ENCODE measurements around the gene PLEKHA5. TPM values are rescaled to one million over a fixed set of nuclear protein-coding genes. Genes with fewer than 3 reads are reported as not detected.
A peak's percentile ranks its signal among the peaks of the same experiment; 100 is the strongest.

The PLEKHA5 gene
- total RNA-seq, 1 donor from 2014 or later: 11.7 TPM

DNA sequence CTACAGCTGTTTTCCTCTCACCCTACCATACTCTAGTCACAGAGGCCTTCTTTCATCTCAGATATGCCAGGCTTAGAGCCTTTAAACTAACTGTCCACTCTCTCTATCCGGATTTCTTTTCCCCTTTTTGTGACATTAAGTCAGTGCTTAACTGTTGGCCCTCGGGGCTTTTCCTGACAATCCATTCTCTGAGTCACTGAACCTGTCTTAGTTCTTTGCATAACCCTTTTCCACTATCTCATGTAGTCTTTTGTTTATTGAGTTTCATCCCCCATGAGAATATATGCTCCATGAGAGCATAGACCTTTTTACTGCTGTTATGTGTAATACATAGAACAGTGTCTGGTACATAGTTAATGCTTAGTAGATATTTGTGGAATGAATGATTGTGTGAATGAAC is 68.7 kb downstream of the PLEKHA5 start:
- DNase-seq (ENCODE audit: extremely low read depth, low read depth, low spot score): no peak

DNA sequence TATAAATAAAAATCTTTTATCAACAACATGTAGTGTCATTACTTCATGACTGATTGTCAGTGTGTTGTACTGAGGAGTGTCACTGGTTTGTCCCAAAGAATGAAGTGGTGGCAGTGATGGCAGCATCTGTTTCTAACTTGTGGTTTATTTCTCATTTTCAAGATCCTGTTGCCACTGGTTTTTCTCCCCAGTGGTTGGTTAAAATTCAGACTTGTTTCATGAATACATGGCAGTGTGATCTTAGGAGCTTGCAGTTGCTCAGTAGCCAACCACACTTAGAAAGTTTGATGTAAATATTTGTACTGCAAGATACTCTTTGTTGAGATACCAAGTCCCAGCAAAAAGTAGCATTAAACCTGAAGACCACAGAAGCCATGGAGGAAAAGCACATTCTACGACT is 69.8 kb downstream of the PLEKHA5 start:
- DNase-seq (ENCODE audit: extremely low read depth, low read depth, low spot score): no peak

DNA sequence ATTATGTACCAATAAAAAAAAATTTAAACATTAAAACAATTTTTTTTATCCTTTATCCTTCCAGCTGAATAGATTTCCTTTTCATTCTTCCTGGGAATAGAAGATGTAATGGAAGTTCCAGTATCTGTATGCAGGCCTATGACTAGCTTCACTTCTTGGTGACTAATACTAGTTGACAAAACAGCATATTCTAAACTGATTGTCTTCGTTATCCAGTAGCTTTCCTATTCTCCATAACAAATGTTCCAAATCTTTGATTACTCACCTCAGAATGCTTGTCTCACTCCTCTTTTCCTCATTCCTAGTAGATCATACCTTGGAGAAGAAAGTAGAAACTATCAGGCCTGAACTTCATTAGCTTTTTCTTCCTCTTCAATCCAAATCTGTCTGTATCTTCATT is 70.7 kb downstream of the PLEKHA5 start:
- no peak for DNase-seq (ENCODE audit: extremely low read depth, low read depth, low spot score)

DNA sequence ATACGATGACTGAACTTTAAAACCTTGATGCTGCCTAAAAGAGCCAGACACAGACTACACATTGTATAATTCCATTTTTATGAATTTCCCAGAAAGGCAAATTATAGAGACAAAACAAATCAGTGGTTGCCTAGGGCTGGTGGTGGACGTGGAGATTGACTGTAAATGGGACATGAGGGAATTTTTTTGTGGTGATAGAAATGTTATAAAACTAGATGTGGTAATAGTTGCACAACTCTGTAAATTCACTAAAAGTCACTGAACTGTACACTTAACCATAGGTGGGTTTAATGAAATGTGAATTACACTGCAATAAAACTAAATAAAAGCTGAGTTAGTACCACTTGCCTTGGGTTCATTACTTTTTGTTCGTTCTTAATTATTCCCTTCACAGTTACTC is 72.1 kb downstream of the PLEKHA5 start:
- no peak for DNase-seq (ENCODE audit: extremely low read depth, low read depth, low spot score)

DNA sequence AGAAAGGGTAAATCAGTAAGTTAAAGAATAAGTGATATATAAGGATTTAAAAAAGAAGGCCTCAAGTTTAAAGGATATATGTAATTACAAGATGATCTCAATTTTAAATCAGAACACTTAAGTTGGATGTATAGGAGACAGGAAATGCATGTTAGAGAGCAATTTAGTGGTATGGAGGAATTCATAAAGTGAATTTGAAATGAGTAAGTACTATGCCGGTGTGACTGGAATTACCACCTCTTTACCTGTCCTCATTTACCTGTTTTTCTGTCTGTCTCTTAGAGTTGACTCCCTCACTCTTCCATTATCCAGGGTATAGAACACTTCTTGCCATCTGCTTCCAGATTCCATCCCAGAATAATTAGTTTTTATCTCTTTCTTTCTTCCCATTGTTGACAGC is 73.5 kb downstream of the PLEKHA5 start:
- no peak for DNase-seq (ENCODE audit: extremely low read depth, low read depth, low spot score)

DNA sequence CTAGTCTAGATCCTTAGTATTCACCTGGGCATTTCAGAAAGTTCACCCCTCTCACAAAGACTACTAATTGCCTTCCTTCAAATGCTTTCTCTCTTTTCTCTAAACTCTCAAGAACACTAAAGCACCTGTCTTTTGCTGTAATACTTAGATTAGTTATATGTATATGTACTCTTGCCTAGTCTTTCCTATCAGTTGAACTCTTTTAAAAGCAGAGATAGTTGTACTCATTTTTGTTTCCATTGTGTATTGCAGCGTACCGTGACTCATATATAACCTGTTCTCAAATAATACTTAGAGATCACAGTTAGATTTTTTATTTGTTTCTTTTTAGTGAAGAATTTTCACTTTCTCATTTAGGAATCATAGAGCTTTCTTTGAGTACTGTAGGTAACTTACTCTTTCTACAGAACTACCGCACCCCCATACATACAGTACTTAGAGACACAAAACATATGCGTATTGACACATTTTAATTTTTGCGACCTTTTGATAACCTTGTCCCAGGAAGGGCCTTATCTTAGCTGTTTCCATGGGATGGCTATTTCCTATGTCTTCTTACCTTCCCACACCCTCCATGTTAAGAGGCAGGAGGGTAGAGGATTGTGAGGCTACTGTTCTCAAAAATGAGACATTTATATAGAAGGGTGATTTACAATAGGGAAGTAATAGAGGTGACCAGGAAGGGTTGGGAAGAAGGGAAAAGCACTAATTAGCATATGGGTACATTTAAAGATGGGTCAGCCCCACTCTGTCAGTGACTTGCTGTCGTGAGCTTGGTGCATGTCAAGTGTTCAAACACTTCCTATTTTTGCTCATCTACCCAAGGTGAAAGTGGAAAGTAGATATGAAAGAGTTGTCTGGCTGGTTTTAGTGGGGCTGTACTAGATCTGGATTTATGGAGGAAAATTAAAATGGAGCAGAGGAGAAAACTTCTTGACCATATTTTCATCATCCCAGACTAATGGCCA is 74.3 kb downstream of the PLEKHA5 start:
- no peak for DNase-seq (ENCODE audit: extremely low read depth, low read depth, low spot score)

DNA sequence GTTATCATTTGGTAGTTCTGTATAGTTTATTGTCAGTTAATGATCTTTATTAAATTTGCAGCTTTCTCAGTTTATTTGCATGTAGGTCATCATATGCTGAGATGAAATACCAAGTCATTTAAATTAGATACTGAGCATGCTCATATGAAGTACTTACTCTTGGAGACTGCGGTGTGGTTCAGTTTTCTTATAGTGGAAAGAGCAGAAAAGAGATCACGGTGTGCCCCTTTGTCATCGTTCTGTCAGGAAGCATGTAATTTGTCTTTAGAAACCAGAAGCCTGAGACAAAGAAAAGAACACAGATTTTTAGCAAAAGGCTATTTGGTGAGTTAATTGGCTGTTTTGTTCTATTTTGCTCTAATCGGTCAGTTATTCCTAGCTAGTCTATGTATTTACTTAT is 75.6 kb downstream of the PLEKHA5 start:
- no peak for DNase-seq (ENCODE audit: extremely low read depth, low read depth, low spot score)

DNA sequence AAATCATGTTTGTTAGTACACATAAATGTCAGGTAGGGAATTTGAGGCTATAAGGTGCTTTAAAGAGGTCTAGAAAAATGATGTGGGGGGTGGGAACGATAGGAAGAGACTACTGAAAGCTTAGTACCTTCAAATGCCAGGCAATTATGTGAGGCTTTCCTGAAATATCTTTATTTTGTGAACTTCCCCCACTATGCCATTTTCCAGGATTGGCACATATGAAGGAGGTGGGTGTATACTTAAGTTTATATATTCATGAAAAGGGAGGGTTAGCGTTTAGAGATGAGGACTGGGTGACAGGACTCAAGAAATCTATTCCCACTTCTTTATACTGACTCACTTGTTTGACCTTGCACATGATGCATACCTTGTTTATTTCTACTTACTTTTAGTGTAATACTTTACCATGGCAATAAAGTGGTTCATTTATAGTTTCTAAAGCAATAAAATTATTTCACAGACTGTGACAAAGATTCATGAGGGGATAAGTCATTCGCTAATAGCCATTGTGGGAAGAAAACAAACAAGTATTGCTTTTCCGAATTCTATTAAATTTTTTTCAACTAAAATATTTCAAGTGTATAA is 77.1 kb downstream of the PLEKHA5 start:
- no peak for DNase-seq (ENCODE audit: extremely low read depth, low read depth, low spot score)

DNA sequence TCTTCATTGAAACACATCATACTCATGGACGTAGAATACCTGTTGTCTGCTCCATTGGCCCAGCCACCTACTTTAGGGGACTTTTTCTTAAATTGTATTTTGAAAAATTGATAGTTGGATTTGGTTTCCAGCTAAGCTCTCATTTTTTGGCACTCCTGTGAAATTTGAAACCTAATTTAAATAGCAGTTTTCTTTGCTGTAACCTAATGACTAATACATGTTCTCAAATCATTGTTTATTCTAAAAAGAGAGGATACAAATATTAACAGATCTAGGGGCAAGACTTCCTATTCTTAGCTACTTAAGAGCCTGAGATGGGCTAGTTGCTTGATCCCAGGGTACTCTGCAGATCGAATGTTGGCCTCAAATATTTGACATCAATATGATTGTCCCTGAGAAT is 78.9 kb downstream of the PLEKHA5 start:
- DNase-seq (ENCODE audit: extremely low read depth, low read depth, low spot score): no peak

DNA sequence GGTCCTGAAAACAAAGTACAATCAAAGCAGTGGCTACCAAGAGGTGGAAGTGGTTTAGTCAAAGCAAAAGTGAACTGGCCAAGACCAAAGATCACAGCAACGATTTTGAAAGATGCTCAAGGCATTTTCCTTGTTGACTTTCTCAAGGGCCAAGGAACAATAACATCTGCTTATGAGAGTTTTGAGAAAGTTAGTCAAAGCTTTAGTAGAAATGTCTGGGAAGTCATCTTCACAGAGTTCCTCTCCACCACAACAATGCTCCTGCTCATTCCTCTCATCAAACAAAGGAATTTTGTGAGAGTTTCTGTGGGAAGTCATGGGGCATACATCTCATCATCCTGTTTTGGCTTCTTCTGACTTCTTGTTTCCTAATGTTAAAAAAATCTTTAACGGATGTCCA is 80.1 kb downstream of the PLEKHA5 start:
- no peak for DNase-seq (ENCODE audit: extremely low read depth, low read depth, low spot score)

DNA sequence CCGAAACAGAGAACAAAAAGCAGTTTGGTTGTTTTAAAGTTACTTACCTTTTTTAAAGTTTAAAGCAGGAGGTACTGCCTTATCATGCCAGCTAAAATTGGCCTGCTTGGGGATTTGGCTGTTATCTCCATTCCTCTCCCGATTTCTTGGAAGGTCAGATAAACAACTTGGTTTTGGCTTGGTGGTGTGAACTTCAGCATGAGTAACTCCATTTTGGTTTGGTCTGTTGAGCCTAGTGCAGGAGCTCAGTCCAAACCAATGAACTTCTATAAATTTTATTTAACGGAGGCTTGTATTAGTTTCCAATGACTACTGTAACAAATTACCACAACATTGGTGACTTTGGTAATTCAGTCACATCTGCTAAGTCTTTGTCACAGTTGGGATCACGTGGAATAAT is 82.3 kb downstream of the PLEKHA5 start:
- no peak for DNase-seq (ENCODE audit: extremely low read depth, low read depth, low spot score)

DNA sequence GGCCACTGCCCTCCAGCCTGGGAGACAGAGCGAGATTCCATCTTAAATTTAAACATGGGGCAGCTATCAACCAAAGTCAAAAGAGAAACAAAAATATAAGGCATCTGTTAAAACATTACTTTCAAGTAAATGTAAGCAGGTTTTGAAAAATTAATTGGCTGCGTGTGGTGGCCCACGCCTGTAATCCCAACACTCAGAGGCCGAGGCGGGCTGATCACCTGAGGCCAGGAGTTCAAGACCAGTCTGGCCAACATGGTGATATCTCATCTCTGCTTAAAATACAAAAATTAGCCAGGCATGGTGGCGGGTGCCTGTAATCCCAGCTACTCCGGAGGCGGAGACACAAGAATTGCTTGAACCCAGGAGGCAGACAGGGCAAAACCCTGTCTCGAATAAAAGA is 82.7 kb downstream of the PLEKHA5 start:
- no peak for DNase-seq (ENCODE audit: extremely low read depth, low read depth, low spot score)

DNA sequence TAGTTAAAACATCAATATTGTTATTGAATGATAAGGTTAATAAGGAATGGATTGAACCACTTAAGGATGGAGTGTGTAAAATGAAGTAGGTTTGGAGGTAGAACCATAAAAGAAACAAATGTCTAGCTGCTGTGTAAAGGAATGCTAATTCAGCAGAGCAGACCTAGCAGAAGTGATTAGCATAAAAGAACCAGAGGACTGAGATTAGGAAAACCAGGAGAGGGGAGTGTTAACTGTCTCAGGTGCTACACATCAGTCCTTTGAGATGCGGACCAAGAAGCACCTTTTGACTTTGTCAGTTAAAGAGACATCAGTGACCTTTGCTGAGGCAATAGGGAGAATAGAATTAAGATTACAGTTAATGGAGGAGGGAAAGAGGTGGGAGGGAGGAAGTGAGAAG is 84.5 kb downstream of the PLEKHA5 start:
- DNase-seq (ENCODE audit: extremely low read depth, low read depth, low spot score): no peak

DNA sequence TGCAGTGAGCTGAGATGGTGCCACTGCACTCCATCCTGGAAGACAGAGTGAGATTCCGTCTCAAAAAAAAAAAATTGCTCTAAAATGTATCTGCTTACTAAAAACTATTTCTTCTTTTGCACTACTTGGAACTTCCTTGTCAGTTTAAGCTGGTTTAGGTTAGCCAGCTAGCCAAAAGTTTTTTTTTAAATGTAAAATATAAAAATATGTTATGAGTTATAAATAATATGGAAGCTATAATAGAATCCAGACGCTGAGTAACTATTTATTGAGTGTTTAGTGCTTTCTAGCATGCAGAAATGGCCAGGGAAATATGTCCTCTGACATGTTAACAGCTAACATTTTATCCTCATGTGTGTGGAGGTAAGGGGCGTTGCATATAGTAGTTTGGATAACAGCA is 85.6 kb downstream of the PLEKHA5 start:
- no peak for DNase-seq (ENCODE audit: extremely low read depth, low read depth, low spot score)

DNA sequence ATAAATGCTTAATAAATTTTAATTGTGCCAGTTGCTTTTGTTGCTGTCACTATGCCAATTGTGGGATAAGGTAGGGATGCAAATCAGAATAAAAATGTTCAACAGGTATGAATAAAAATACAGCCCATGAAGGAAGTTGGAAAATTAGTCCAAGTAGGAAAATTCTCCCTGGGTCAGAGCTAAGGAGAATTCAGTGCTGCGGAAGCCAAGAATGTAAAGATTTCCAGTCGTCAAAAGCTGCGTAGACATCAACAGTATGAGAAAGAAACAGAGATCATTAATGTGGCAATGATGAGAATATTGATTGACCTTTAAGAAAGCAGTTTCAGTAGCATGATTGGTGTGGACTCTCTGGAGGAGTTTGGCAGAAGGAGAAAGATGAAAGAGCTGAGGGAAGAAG is 87.9 kb downstream of the PLEKHA5 start:
- DNase-seq (ENCODE audit: extremely low read depth, low read depth, low spot score): no peak

DNA sequence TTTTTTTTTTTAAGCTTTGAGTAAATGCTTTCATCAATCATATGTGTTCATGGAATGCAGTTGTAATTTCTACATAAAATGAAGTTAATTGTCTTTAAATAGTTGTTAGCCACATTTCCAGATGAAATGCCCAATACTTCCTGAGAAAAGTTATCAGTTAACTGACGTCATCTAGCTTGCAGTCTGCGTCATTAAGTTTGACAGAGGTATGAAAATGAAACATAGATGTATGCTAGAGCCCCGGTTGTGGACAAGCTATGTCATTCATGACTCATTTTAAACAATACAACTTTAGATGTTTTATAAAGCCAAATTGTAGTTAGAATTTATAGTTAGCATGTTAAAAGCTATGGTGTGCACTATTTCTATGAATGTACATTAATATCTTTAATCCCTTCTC is 90.7 kb downstream of the PLEKHA5 start:
- DNase-seq (ENCODE audit: extremely low read depth, low read depth, low spot score): no peak

DNA sequence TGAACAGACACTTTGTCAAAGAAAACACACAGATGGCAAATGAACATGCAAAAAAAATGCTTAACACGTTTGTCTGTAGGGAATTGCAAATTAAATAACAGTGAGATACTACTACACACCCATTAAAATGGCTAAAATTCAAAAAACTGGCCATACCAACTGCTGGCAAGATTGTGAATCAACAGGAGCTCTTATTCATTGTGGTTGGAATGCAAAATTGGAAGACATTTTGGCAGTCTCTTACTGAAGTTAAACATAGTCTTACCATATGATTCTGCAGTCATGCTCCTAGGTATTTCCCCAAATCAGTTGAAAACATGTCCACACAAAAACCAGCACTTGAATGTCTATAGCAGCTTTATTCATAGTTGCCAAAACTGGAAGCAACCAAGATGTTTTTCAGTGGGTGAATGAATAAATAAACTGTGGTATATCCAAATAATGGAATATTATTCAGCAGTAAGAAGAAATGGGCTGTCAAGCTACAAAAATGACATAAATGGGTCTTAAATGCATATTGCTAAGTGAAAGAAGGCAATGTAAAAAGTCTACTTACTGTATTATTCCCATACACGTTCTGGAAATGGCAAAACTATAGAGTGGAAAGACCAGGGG is 91.4 kb downstream of the PLEKHA5 start:
- no peak for DNase-seq (ENCODE audit: extremely low read depth, low read depth, low spot score)

DNA sequence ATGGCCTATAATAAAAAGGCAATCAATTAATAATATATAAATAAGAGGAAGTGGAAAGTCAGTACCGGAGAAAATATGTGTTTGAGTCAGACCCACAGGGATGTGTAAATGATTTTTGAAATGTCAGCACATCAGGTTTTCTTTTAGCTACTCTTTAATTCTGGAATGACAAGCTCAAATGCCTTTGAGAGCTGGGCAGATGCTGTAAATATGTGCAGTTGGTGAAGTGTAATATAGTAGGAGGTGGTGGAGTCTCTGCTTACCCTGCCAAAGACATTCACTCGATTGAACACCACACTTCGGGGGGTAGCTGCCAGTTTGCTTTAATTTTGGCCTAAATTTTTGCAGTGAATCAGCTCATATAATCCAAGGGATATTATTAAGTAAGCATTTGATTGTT is 93.0 kb downstream of the PLEKHA5 start:
- DNase-seq (ENCODE audit: extremely low read depth, low read depth, low spot score): no peak

DNA sequence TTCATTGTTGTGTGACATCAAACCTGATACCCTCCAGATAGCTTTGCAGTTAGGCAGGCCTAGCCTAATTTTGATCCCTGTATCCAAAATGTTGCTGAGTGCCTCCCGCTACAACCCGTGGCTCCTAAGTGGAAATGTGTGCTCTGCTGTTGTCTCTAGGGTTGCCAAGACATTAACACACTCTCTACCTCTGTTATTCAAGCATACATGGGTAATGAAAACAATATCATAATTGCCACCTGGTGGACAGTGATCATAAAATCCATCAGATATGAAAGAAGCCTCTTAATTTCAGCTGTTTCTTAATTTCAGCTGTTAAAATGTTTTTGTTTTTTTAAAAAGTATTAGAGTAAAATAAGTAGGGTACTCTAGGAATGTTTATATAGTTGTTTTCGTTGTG is 93.5 kb downstream of the PLEKHA5 start:
- DNase-seq (ENCODE audit: extremely low read depth, low read depth, low spot score): peak; percentile 10

DNA sequence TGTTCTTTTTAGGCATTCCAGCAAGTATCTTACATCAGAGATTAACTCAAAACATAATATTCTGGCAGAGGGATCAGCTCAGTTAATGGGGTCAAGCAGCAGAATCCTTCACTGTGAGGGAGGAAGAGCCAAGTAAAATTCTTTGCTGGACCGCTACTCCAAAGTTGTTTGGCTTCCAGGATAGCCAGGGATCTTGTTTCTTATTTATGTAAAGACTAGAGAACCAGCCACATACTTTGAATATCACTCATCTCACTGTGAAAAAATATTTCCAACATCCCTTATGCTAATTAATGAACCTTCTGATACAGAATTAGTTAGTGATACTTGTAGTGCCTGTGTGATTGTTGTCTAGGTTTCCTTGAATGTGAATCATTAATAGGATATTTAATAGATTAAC is 94.2 kb downstream of the PLEKHA5 start:
- DNase-seq (ENCODE audit: extremely low read depth, low read depth, low spot score): no peak

DNA sequence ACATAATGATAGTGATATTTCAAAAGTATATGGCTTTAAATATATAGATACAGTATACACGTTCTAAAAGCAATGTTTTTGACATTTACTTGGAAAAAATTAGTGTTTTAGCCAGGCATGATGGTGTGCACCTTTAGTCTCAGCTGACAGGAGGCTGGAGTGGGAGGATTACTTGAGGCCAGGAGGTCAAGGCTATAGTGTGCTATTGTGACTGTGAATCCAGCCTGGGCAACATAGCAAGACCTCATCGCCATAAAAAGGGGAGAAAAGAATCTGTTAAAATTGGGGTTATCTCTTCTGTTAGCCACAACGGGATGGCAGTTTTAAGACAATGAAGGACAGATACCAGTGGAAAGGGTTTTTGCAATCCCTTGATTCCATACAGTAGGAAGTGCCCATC is 95.2 kb downstream of the PLEKHA5 start:
- no peak for DNase-seq (ENCODE audit: extremely low read depth, low read depth, low spot score)

Measured in glomerular endothelial cell (primary cell).